ENCODE measurements around the gene CORO7.
"Not testable (repeated sequence)": the region's sequence is repeated elsewhere in the genome, so short reads cannot be mapped to it uniquely, and the experiment has no call there.

Gene CORO7

DNA sequence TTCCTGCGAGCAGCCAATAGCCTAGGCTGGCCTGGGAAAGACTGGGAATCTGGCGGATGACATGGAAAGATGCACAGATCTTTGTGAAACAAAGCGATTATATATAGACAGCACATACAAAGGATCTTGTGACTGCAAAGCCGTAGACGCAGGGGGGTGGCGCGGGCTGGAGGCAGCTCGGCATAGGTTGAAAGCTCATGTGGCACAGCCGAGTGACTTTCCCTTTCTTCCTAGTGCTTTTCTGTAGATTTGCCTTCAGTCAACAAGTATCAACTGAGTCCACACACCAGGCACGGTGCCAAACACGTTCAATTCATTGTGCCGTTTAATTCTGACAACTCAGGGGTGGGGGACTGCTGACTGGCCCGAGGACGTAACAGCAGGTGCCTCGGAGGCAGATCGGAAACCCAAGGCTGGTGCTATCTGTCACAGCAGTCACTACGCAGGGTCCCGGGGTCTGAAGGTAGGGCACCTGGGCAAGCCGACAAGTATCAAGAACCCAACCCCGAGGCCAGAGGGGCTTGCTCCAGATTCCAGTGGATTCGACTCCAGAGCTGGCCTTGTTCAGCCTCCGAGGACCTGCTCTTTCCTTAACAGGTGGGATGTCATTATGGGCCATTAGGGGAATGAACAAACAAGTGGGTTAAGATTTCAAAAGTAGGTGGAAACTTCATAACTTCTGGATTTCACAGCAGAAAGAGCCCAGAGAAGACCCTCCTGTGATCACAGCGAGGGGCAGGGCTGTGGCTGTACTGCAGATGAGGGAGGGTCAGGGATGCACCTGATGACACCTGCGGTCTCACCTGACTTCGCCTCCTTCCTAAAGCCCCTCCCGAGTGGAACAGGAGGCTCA is 71.2 kb downstream of the CORO7 start:
- ATAC-seq (ENCODE audit: low read depth): no peak
- peaks cover 7% of the 10 kb centered on the region for H3K4me1 Mint-ChIP-seq
- H3K27me3 Mint-ChIP-seq: no peaks in the 10 kb centered on the region
- no peak for DNase-seq (ENCODE audit: low spot score in 2 of 2)
- no peak overlapping the region for H3K4me3 Mint-ChIP-seq
- H3K36me3 Mint-ChIP-seq: no peaks in the 10 kb centered on the region
- H3K27ac Mint-ChIP-seq: no peak overlapping the region
- no peaks in the 10 kb centered on the region for H3K9me3 Mint-ChIP-seq

DNA sequence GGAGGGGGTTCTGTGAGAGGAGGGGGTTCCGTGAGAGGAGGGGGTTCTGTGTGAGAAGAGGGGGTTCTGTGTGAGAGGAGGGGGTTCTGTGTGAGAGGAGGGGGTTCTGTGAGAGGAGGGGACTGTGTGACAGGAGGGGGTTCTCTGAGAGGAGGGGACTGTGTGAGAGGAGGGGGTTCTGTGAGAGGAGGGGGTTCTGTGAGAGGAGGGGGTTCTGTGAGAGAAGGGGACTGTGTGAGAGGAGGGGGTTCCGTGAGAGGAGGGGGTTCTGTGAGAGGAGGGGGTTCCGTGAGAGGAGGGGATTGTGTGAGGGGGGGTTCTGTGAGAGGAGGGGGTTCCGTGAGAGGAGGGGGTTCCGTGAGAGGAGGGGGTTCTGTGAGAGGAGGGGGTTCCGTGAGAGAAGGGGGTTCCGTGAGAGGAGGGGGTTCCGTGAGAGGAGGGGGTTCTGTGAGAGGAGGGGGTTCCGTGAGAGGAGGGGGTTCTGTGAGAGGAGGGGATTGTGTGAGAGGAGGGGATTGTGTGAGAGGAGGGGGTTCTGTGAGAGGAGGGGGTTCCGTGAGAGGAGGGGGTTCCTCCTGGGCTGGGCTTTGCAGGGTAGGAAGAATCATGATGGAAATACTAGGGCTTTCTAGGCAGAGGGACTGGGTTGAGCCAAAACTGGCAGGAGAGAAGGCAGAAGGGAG is 72.0 kb downstream of the CORO7 start:
- H3K9me3 Mint-ChIP-seq; ATAC-seq (ENCODE audit: low read depth); H3K4me1 Mint-ChIP-seq; H3K4me3 Mint-ChIP-seq; H3K36me3 Mint-ChIP-seq; H3K27me3 Mint-ChIP-seq; DNase-seq (ENCODE audit: low spot score in 2 of 2): not testable (repeated sequence)
- H3K27ac Mint-ChIP-seq: peak overlapping the region; percentile 75

DNA sequence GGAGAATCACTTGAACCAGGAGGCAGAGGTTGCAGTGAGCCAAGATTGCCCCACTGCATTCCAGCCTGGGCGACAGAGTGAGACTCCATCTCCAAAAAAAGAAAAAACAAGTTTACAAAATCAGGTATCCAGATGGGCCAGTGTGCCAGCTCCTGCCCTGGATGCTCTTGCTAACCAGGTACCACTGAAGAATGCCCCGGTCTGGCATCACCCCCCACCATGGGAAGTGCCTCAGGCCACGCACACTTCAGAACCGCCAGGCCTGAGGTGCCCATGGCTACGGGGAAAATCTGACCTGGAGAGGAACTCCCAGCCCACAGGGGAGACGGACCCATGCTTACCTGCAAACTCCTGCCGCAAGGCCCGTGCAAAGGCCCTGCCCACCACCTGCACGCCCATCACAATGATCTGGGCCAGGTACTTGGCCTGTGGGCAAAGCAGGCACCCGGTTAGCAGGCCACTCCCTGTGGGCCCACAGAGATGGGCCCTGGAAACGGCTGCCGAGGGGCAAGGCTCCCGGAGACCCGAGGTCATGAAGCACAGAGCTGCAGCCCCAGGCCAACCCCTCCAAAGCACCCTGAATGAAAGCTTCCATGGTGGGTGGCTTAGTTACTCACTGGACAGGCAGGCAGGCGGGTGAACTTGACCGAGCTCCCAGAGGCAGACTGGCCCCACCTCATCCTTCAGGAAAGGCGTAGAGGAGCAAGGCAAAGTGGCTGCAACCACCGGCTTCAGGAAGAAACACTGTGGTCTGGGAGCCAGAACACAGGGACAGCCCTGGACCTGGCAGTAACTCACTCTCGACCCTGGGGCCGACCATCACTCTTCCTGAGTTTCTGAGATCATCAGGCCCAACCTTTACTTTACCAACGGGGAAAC is 73.3 kb downstream of the CORO7 start:
- Mint-ChIP-seq H3K9me3 (no peaks in the 10 kb centered on the region), H3K27me3 (no peaks in the 10 kb centered on the region), H3K4me1 (peaks cover 3% of the 10 kb centered on the region), H3K27ac (peak overlapping the region; percentile 75), H3K36me3 (no peaks in the 10 kb centered on the region), H3K4me3 (no peak overlapping the region)
- no peak for ATAC-seq (ENCODE audit: low read depth)
- DNase-seq (ENCODE audit: low spot score in 2 of 2): no peak

DNA sequence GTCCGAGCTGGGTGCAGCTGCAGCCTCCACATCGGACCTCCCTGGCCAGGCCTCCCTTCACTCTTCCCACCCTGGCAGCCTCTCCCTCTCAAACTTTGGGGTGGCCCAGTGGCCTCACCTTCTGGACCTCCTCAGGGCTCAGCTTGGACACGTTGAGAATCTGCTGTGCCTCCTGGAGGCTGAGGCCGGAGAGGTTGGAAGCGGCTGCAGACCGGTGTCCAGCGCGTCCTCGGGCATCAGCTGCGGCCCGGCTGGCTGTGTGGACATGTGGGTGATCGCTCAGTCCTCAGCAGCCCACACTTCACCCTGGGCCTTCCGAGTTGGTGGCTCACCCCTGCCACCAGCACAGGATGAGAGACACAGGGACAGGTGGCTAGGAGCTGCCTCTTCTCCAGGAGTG is 75.1 kb downstream of the CORO7 start:
- Mint-ChIP-seq H3K4me1 (peaks cover 3% of the 10 kb centered on the region), H3K27ac (no peak overlapping the region), H3K4me3 (no peak overlapping the region), H3K36me3 (no peaks in the 10 kb centered on the region), H3K27me3 (no peaks in the 10 kb centered on the region), H3K9me3 (no peaks in the 10 kb centered on the region)
- DNase-seq (ENCODE audit: low spot score in 2 of 2) (no peak), ATAC-seq (ENCODE audit: low read depth) (no peak)

DNA sequence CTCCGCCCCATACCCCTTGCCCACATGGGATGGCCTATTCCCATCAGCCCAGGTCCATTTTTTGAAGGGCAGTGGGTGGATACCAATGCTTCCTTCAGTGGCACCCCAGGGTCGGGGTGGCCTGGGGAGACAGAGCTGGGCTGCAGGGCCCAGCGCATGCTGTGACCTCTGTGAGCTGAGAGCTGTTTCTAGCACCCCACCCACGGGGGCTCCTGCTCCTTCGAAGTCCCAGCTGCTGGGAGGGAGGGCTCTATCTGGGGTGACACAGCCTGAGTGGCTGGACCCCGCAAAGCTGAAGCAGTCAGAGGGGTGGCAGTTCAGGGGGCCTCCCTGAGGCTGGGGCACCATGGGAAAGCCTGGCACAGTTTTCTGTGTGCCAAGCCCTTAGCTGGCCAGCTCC is 76.0 kb downstream of the CORO7 start:
- no peak for ATAC-seq (ENCODE audit: low read depth)
- H3K4me3 Mint-ChIP-seq: no peak overlapping the region
- peaks cover 3% of the 10 kb centered on the region for H3K4me1 Mint-ChIP-seq
- H3K27me3 Mint-ChIP-seq: no peaks in the 10 kb centered on the region
- DNase-seq (ENCODE audit: low spot score in 2 of 2): no peak
- H3K9me3 Mint-ChIP-seq: no peaks in the 10 kb centered on the region
- H3K27ac Mint-ChIP-seq: no peak overlapping the region
- no peaks in the 10 kb centered on the region for H3K36me3 Mint-ChIP-seq

DNA sequence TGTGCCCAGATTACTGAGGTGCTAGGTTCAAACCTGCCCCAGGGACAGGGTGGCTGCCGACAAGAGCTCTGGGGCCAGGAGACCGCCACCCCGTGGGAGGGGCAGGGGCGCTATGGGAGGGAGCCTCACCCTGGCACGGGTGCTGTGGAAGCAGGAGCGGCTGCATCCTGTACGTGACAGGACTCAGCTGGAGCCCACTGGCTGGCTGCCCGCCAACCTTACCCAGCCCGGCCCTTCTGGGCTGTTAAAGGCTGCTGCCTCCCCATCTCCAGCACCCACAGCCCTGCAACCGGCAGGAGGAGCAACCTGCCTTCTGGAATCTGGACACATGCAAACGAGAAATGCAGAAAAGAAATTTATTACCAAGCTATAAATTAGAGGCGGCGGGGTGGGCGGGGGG is 76.5 kb downstream of the CORO7 start:
- no peaks in the 10 kb centered on the region for H3K9me3 Mint-ChIP-seq
- peaks cover 3% of the 10 kb centered on the region for H3K4me1 Mint-ChIP-seq
- no peaks in the 10 kb centered on the region for H3K27me3 Mint-ChIP-seq
- no peak overlapping the region for H3K4me3 Mint-ChIP-seq
- DNase-seq (ENCODE audit: low spot score in 2 of 2) (no peak), ATAC-seq (ENCODE audit: low read depth) (no peak)
- no peaks in the 10 kb centered on the region for H3K36me3 Mint-ChIP-seq
- no peak overlapping the region for H3K27ac Mint-ChIP-seq

DNA sequence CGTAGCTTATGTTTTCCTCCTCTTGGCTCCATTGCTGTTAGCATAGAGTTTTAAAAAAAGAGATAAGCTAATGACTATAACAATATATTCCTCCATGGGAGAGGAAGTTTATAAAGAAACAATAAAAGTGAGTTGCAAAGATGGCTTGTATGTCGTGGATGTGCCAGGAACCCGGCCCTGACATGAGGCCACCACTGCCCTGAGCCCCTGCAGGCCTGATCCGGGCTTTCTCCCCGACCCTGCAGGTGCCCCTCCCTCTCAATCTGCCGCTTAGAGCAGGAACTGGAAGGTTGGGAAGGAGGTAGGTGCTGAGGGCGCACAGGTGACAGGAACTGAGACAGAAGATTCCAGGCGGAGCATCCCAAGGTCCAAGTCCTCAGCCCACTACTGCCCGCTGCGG is 76.9 kb downstream of the CORO7 start:
- Mint-ChIP-seq H3K4me3 (no peak overlapping the region), H3K36me3 (no peaks in the 10 kb centered on the region), H3K4me1 (no peaks in the 10 kb centered on the region), H3K9me3 (no peaks in the 10 kb centered on the region), H3K27me3 (no peaks in the 10 kb centered on the region), H3K27ac (no peak overlapping the region)
- ATAC-seq (ENCODE audit: low read depth) (no peak), DNase-seq (ENCODE audit: low spot score in 2 of 2) (no peak)

DNA sequence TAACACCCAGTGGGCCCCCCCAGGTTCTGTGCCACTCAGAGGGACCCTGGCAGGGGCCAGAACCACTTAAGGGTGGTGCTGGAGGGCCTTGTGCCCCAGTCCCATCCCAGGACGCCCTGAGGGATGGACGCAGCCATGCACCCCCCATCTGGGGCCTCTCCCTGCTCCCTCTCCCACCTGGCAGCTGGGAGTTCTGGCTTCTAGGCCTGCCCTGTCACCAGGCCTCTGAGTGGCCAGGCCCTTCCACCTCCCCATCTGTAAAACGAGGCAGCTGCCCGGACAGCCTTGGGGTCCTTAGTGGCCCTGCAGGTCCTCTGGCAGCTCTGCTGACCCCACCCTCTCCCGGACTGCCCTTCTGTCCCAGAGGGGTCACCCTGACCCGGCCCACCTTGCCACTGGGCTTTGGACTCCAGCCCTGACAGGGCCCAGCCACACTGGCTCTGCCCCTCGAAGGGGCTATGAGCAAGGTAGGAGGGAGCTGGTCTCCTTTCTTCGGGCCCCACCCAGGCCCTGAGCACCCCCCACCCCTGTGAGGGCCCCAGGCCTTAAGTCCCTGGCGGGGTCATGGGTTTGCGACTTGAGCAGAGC is 77.6 kb downstream of the CORO7 start:
- Mint-ChIP-seq H3K36me3 (no peaks in the 10 kb centered on the region), H3K9me3 (no peaks in the 10 kb centered on the region), H3K27ac (no peak overlapping the region), H3K4me3 (no peak overlapping the region), H3K27me3 (no peaks in the 10 kb centered on the region), H3K4me1 (no peaks in the 10 kb centered on the region)
- DNase-seq (ENCODE audit: low spot score in 2 of 2) (no peak), ATAC-seq (ENCODE audit: low read depth) (no peak)

DNA sequence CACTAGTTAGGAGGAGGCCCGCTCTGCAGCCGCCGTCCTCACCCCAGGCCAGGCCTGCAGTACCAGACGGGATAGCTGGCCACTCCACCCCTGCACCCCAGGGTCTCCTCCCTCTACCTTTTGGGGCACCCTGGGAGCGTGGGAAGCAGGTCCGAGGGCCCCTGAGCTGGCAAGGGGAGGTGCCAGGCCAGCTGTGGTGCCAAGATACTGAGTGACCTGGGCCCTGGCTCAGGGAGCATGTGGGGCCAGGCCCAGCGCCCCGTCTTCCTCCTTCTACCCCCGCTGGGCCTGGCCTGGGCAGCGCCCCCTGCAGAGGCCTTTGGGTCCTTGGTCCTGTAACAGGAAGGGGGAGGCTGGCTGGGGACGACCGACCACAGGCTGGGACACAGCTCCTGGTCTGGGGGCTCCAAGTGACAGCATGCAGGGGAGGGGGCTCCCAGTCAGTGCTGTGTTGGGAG is 78.2 kb downstream of the CORO7 start:
- Mint-ChIP-seq H3K27ac (no peak overlapping the region), H3K4me3 (no peak overlapping the region), H3K9me3 (no peaks in the 10 kb centered on the region), H3K4me1 (no peaks in the 10 kb centered on the region), H3K27me3 (no peaks in the 10 kb centered on the region), H3K36me3 (no peaks in the 10 kb centered on the region)
- no peak for ATAC-seq (ENCODE audit: low read depth)
- no peak for DNase-seq (ENCODE audit: low spot score in 2 of 2)

DNA sequence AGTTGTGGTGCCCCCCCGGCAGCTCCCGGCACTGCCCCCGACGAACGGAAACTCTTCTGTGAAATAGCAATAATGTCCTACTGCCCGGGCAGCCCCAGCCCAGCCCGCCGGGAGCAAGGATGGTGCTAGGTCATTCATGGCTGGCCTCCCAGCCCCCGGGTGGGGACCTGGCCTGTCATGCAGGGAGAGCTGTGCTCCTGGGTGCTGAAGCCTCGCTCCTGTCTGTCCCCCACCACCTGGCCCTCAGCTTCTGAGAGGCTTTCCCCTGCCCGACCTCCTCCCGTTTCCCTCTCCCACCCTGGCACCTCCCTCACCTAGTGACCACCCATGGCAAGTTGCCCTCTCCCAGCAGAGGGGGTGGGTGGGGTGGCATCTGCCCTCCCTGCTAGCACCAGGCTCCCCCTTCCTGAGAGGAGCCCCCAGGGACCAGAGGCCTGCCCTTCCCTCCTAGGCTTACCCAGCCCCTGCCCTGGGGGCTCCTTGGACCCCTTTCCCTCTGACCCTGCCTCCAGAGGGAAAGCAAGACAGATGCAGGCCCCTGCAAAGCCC is 78.8 kb downstream of the CORO7 start:
- H3K27ac Mint-ChIP-seq: no peak overlapping the region
- no peaks in the 10 kb centered on the region for H3K4me1 Mint-ChIP-seq
- no peaks in the 10 kb centered on the region for H3K27me3 Mint-ChIP-seq
- DNase-seq (ENCODE audit: low spot score in 2 of 2): no peak
- H3K36me3 Mint-ChIP-seq: no peaks in the 10 kb centered on the region
- no peak overlapping the region for H3K4me3 Mint-ChIP-seq
- ATAC-seq (ENCODE audit: low read depth): no peak
- no peaks in the 10 kb centered on the region for H3K9me3 Mint-ChIP-seq

DNA sequence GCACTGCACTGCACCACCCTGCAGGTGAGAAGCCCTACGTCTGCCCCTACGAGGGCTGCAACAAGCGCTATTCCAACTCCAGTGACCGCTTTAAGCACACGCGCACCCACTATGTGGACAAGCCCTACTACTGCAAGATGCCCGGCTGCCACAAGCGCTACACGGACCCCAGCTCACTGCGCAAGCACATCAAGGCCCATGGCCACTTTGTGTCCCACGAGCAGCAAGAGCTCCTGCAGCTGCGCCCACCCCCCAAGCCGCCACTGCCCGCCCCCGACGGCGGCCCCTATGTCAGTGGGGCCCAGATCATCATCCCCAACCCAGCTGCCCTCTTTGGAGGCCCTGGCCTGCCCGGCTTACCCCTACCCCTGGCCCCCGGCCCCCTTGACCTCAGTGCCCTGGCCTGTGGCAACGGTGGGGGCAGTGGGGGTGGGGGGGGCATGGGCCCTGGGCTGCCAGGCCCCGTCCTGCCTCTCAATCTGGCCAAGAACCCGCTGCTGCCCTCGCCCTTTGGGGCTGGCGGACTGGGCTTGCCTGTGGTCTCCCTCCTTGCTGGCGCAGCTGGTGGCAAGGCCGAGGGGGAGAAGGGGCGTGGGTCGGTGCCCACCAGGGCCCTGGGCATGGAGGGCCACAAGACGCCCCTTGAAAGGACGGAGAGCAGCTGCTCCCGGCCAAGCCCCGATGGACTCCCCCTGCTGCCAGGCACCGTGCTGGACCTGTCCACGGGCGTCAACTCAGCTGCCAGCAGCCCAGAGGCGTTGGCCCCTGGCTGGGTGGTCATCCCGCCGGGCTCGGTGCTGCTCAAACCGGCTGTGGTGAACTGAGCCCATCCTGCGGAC is 79.5 kb downstream of the CORO7 start:
- Mint-ChIP-seq H3K4me3 (no peak overlapping the region), H3K27me3 (no peaks in the 10 kb centered on the region), H3K4me1 (no peaks in the 10 kb centered on the region), H3K27ac (no peak overlapping the region), H3K36me3 (no peaks in the 10 kb centered on the region), H3K9me3 (no peaks in the 10 kb centered on the region)
- DNase-seq (ENCODE audit: low spot score in 2 of 2) (no peak), ATAC-seq (ENCODE audit: low read depth) (no peak)

DNA sequence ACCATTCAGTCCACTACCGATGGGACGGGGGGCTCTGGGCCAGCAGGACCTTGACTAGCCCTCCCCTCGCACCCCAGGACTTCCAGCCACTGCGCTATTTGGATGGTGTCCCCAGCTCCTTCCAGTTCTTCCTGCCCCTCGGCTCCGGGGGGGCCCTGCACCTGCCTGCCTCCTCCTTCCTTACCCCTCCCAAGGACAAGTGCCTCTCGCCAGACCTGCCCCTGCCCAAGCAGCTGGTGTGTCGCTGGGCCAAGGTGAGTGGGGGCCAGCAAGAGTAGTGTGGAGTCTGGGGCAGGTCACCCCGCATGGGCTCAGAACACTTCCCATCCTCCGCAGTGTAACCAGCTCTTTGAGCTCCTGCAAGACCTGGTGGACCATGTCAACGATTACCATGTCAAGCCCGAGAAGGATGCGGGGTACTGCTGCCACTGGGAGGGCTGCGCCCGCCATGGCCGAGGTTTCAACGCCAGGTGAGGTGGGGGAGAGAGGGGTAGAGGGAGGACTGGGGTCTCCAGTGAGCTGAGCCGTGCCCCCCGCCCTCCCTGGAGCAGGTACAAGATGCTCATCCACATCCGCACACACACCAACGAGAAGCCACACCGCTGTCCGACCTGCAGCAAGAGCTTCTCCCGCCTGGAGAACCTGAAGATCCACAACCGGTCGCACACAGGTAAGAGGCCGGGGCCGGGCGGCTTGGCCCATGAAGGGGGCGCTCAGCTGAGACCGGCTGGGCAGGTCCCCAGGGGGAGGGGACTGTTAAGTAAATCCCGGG is 81.5 kb downstream of the CORO7 start:
- Mint-ChIP-seq H3K4me3 (no peak overlapping the region), H3K27me3 (no peaks in the 10 kb centered on the region), H3K9me3 (no peaks in the 10 kb centered on the region), H3K27ac (no peak overlapping the region), H3K4me1 (no peaks in the 10 kb centered on the region), H3K36me3 (no peaks in the 10 kb centered on the region)
- no peak for ATAC-seq (ENCODE audit: low read depth)
- DNase-seq (ENCODE audit: low spot score in 2 of 2): no peak

Measured in memory B cell (primary cell).